ENCODE data around the gene DNAH8. TPM values are rescaled to one million over a fixed set of nuclear protein-coding genes. Genes with fewer than 3 reads are reported as not detected.

The DNAH8 gene
- total RNA-seq, 1 donor from 2014 or later, result 0.24 TPM

GRCh38 chr6:38701551-38701950 lies 13.6 kb upstream of the DNAH8 start:
- peaks cover 17% of the 10 kb centered on the region for H3K36me3 Mint-ChIP-seq (ENCODE audit: unreplicated experiment)
- no peak overlapping the region for H3K27ac Mint-ChIP-seq (ENCODE audit: unreplicated experiment)
- no peak for DNase-seq (ENCODE audit: extremely low spot score, unreplicated experiment)
- H3K9me3 Mint-ChIP-seq (ENCODE audit: unreplicated experiment), result peaks cover 12% of the 10 kb centered on the region
- peaks cover 16% of the 10 kb centered on the region for H3K4me1 Mint-ChIP-seq (ENCODE audit: unreplicated experiment)
- peaks cover 3% of the 10 kb centered on the region for H3K27me3 Mint-ChIP-seq (ENCODE audit: unreplicated experiment)
- no peak for TF ChIP-seq CTCF (IDR thresholded peaks at IDR 0.05)
- H3K4me3 Mint-ChIP-seq (ENCODE audit: unreplicated experiment), result peak overlapping the region; percentile 86

GRCh38 chr6:38702558-38703397 lies 12.3 kb upstream of the DNAH8 start, which contains the start of gene GLO1:
GLO1 (minus strand) TSS chr6:38703145; CDS start chr6:38703054, 91 bp downstream.
- H3K36me3 Mint-ChIP-seq (ENCODE audit: unreplicated experiment), result peaks cover 17% of the 10 kb centered on the region
- no peak for TF ChIP-seq CTCF (IDR thresholded peaks at IDR 0.05)
- H3K4me1 Mint-ChIP-seq (ENCODE audit: unreplicated experiment), result peaks cover 16% of the 10 kb centered on the region
- H3K27me3 Mint-ChIP-seq (ENCODE audit: unreplicated experiment), result peaks cover 10% of the 10 kb centered on the region
- DNase-seq (ENCODE audit: extremely low spot score, unreplicated experiment), result peak; percentile 98
- peak within 1 kb of the TSS; percentile 86 for H3K4me3 Mint-ChIP-seq (ENCODE audit: unreplicated experiment)
- H3K9me3 Mint-ChIP-seq (ENCODE audit: unreplicated experiment), result peaks cover 12% of the 10 kb centered on the region
- peak within 1 kb of the TSS; percentile 90 for H3K27ac Mint-ChIP-seq (ENCODE audit: unreplicated experiment)

- no peak overlapping the region for H3K4me3 Mint-ChIP-seq (ENCODE audit: unreplicated experiment)
- H3K27me3 Mint-ChIP-seq (ENCODE audit: unreplicated experiment), result peaks cover 10% of the 10 kb centered on the region
- peaks cover 11% of the 10 kb centered on the region for H3K36me3 Mint-ChIP-seq (ENCODE audit: unreplicated experiment)
- DNase-seq (ENCODE audit: extremely low spot score, unreplicated experiment), result no peak
- peaks cover 18% of the 10 kb centered on the region for H3K4me1 Mint-ChIP-seq (ENCODE audit: unreplicated experiment)
- H3K27ac Mint-ChIP-seq (ENCODE audit: unreplicated experiment), result no peak overlapping the region
- H3K9me3 Mint-ChIP-seq (ENCODE audit: unreplicated experiment), result peaks cover 11% of the 10 kb centered on the region
- no peak for TF ChIP-seq CTCF (IDR thresholded peaks at IDR 0.05)
Measured at GRCh38 chr6:38703949-38704590, 11.0 kb upstream of the DNAH8 start.

DNA sequence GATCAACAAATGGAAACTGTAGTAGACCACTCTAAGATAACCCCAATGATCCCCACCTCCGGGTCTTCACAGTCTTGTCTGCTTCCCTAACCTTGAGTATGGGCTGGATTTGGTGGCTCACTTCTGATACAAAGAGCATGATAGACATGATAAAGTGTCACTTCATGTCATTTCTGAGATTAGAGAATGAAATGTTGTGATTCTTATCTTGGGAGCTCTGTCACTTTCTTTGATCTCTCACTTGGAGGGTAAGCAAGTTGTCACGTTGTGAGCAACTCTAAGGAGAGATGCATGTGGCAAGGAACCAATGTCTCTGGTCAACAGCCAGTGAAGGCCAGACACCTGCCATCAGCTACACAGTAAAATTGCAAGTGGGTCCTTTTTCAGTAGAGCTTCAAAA lies 9.2 kb upstream of the DNAH8 start:
- H3K27me3 Mint-ChIP-seq (ENCODE audit: unreplicated experiment), result peaks cover 10% of the 10 kb centered on the region
- no peaks in the 10 kb centered on the region for H3K36me3 Mint-ChIP-seq (ENCODE audit: unreplicated experiment)
- no peak overlapping the region for H3K4me3 Mint-ChIP-seq (ENCODE audit: unreplicated experiment)
- H3K4me1 Mint-ChIP-seq (ENCODE audit: unreplicated experiment), result peaks cover 18% of the 10 kb centered on the region
- no peak overlapping the region for H3K27ac Mint-ChIP-seq (ENCODE audit: unreplicated experiment)
- H3K9me3 Mint-ChIP-seq (ENCODE audit: unreplicated experiment), result peaks cover 5% of the 10 kb centered on the region
- DNase-seq (ENCODE audit: extremely low spot score, unreplicated experiment), result no peak
- no peak for TF ChIP-seq CTCF (IDR thresholded peaks at IDR 0.05)

DNA sequence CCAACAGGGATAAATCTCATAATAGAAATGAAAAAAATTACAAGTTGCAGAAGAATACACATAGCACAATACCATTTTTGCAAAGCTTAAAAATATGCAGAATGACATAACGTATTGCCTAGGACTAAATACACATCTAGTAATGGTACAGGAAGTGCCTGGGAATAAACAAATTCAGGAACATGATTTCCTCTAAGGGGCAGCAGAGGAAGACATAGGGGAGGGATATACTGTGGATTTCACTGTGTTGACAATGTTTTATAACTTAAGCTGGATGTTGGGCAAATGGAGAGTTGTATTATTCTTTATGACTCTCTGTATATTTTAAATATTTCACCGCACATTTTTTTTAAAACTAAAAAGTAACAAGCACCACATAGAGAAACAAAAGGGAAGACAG lies 6.6 kb upstream of the DNAH8 start:
- Mint-ChIP-seq H3K27ac (ENCODE audit: unreplicated experiment) (no peak overlapping the region), H3K4me3 (ENCODE audit: unreplicated experiment) (no peak overlapping the region), H3K36me3 (ENCODE audit: unreplicated experiment) (no peaks in the 10 kb centered on the region), H3K9me3 (ENCODE audit: unreplicated experiment) (peaks cover 7% of the 10 kb centered on the region), H3K4me1 (ENCODE audit: unreplicated experiment) (peaks cover 2% of the 10 kb centered on the region), H3K27me3 (ENCODE audit: unreplicated experiment) (peaks cover 14% of the 10 kb centered on the region)
- TF ChIP-seq CTCF (IDR thresholded peaks at IDR 0.05), result peak; percentile 48
- DNase-seq (ENCODE audit: extremely low spot score, unreplicated experiment), result no peak
